HepG2 (cell line): ENCODE measurements around the gene PLS1. TPM values are rescaled to one million over a fixed set of nuclear protein-coding genes. Genes with fewer than 3 reads are reported as not detected.

Experiments
- EED ChIP-seq: sonication (generic); formaldehyde crosslinking; IDR thresholded peaks from 2 replicates; pipeline ENCODE4 v1.5.0; 2020; ENCODE audit warnings: mild to moderate bottlenecking, missing genetic modification reagents
- FOXP1 ChIP-seq, 2 experiments: fragments of 450-650 bp in 1 of 2; IDR thresholded peaks; 2 replicates each; pipeline ENCODE4 v1.6.1; 2017 to 2018; ENCODE audit warnings: antibody characterized with exemption in 1 of 2
- GATAD2A ChIP-seq: IDR thresholded peaks from 2 replicates; pipeline ENCODE4 v1.6.1; 2016
- MAFF ChIP-seq: IDR thresholded peaks from 2 replicates; pipeline ENCODE4 v1.6.1; 2011; ENCODE audit warnings: low read depth, low read length, improper control_type of control experiment
- MAFG ChIP-seq: sonication (generic); formaldehyde crosslinking; IDR thresholded peaks from 2 replicates; pipeline ENCODE4 v1.5.1; 2020; ENCODE audit warnings: mild to moderate bottlenecking, missing genetic modification reagents
- SIX4 ChIP-seq: sonication (generic); formaldehyde crosslinking; IDR thresholded peaks from 2 replicates; pipeline ENCODE4 v1.4.0; 2020; ENCODE audit warnings: missing genetic modification reagents
- SYNCRIP ChIP-seq: fragments of 200-400 bp; formaldehyde crosslinking; IDR thresholded peaks from 2 replicates; pipeline ENCODE4 v1.6.1; 2018; ENCODE audit warnings: mild to moderate bottlenecking, low read depth, low read length; ENCODE audit not compliant: insufficient read depth
- TCF7 ChIP-seq: sonication (generic); IDR thresholded peaks from 2 replicates; pipeline ENCODE4 v1.6.1; 2016; ENCODE audit warnings: antibody characterized with exemption, low read depth
- ZNF160 ChIP-seq: sonication (generic); formaldehyde crosslinking; IDR thresholded peaks from 2 replicates; pipeline ENCODE4 v1.8.0; 2022; ENCODE audit warnings: mild to moderate bottlenecking, inconsistent platforms, missing genetic modification reagents
- ZNF3 ChIP-seq: IDR thresholded peaks from 2 replicates; pipeline ENCODE4 v1.7.0; 2017; ENCODE audit warnings: inconsistent platforms
- ZNF333 ChIP-seq: sonication (generic); formaldehyde crosslinking; IDR thresholded peaks from 2 replicates; pipeline ENCODE4 v1.4.0; 2020; ENCODE audit warnings: mild to moderate bottlenecking, missing genetic modification reagents, borderline replicate concordance
- ZNF652 ChIP-seq: IDR thresholded peaks from 2 replicates; pipeline ENCODE4 v1.6.1; 2016; ENCODE audit warnings: low read depth, borderline replicate concordance
- ZNF670 ChIP-seq: sonication (generic); formaldehyde crosslinking; IDR thresholded peaks from 2 replicates; pipeline ENCODE4 v1.8.0; 2022; ENCODE audit warnings: mild to moderate bottlenecking, missing genetic modification reagents, borderline replicate concordance
- ZNF777 ChIP-seq: sonication (generic); formaldehyde crosslinking; IDR thresholded peaks from 2 replicates; pipeline ENCODE4 v1.4.0; 2020; ENCODE audit warnings: missing genetic modification reagents
- ZNF879 ChIP-seq: sonication (generic); formaldehyde crosslinking; IDR thresholded peaks from 2 replicates; pipeline ENCODE4 v1.8.1; 2023; ENCODE audit warnings: missing genetic modification reagents
- polyA plus RNA-seq, 8 experiments: library from polyadenylated mRNA; depleted of rRNA in 3 of 8; stranded (reverse) in 7 of 8; unstranded in 1 of 8; fragments of >200 nt; fragmentation: Illumina TruSeq in 4 of 8; extraction: Trizol in 4 of 8; gene quantifications; 2 replicates each; pipeline versions ENCODE4 v1.2.1 to v1.2.3, GENCODE V29; 2011 to 2016; ENCODE audit warnings: low read depth in 4 of 8, missing spikeins in 1 of 8, mixed read lengths in 1 of 8; ENCODE audit not compliant: insufficient read depth in 1 of 8
- total RNA-seq, 5 experiments: library from RNA; depleted of rRNA; stranded (reverse); fragments of >200 nt; fragmentation: Illumina TruSeq; extraction: Trizol; gene quantifications; 2 replicates each; pipeline ENCODE4 v1.2.3, GENCODE V29; 2016; ENCODE audit warnings: low read depth in 1 of 5
- TF ChIP-seq, protein P1 (sequence below): sonication (generic); formaldehyde crosslinking; IDR thresholded peaks from 2 replicates; pipeline ENCODE4; 2020; ENCODE audit warnings: missing genetic modification reagents, mild to moderate bottlenecking, borderline replicate concordance
- TF ChIP-seq, protein P2 (sequence below): sonication (generic); formaldehyde crosslinking; IDR thresholded peaks from one replicate; pipeline ENCODE4 v1.5.1; 2020; ENCODE audit warnings: mild to moderate bottlenecking, missing genetic modification reagents; ENCODE audit errors: not compliant biosample characterization
- TF ChIP-seq, protein P3 (sequence below): sonication (generic); formaldehyde crosslinking; IDR thresholded peaks from 2 replicates; pipeline ENCODE4 v1.8.0; 2022; ENCODE audit warnings: low read depth, missing genetic modification reagents

The PLS1 gene
- total and polyA plus RNA-seq, 2 of the 13 experiments (the other 11 are each of a cell fraction or from before 2014, with no cell fraction given), result 11.2 to 21.1 TPM

DNA sequence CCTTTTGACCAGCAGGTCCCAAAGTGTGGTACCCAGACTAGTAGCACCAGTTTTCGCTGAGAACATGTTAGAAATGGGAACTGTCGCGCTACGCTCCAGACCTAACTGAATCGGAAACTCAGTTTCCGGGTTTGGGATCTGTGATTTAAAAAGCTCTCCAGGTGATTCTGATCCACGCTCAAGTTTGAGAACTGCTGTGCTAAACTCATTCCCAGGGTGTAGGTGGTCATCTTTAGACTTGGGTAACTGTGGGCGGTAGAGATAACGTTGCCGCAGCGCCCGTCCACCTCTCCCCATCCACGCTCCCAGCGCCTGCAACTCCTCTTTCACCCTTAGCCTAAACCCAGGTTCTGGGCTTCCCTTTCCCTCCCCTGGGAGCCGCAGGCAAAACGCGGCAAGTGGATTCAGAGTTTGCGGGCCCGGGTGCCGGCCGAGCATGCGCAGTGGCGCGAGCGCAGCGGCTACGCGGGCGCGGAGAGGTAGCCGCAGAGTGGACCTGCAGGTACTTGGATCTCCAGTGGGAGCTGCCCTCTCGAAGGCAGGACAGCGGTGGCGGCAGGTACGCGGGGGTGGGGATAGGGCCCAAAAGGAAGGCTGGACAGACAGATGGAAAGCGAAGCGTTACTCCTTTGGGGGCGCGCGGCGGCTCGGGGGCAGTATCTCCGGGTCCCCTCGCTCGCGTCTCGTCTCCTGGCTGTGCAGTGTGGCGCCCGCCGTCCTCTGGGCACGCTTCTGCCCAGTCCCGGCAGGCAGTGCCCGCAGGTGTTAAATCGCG lies at the start of gene PLS1 (continued):
- TF ChIP-seq, protein P1, sequence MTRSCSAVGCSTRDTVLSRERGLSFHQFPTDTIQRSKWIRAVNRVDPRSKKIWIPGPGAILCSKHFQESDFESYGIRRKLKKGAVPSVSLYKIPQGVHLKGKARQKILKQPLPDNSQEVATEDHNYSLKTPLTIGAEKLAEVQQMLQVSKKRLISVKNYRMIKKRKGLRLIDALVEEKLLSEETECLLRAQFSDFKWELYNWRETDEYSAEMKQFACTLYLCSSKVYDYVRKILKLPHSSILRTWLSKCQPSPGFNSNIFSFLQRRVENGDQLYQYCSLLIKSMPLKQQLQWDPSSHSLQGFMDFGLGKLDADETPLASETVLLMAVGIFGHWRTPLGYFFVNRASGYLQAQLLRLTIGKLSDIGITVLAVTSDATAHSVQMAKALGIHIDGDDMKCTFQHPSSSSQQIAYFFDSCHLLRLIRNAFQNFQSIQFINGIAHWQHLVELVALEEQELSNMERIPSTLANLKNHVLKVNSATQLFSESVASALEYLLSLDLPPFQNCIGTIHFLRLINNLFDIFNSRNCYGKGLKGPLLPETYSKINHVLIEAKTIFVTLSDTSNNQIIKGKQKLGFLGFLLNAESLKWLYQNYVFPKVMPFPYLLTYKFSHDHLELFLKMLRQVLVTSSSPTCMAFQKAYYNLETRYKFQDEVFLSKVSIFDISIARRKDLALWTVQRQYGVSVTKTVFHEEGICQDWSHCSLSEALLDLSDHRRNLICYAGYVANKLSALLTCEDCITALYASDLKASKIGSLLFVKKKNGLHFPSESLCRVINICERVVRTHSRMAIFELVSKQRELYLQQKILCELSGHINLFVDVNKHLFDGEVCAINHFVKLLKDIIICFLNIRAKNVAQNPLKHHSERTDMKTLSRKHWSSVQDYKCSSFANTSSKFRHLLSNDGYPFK (CRISPR knock-in tag), result peak; percentile 88
- TF ChIP-seq MAFG (CRISPR knock-in tag) (no peak), ZNF3 (no peak), ZNF652 (CRISPR knock-in tag) (peak; percentile 19), ZNF777 (peak; percentile 73), ZNF333 (CRISPR knock-in tag) (peak; percentile 79; the same call in 1 of the 2 replicates), ZNF160 (CRISPR knock-in tag) (peak; percentile 74; the same call in 1 of the 2 replicates), MAFF (no peak), SYNCRIP (no peak), ZNF879 (CRISPR knock-in tag) (no peak), FOXP1 (IDR thresholded peaks at IDR 0.05) (no peak), FOXP1 (CRISPR knock-in tag; IDR thresholded peaks at IDR 0.05) (no peak), GATAD2A (CRISPR knock-in tag) (peak; percentile 83), ZNF670 (CRISPR knock-in tag) (0 out of 2 replicates have a peak, but pooled peaks have one; percentile 76), EED (CRISPR knock-in tag) (peak; percentile 86), TCF7 (no peak), SIX4 (CRISPR knock-in tag) (peak; percentile 47; the same call in 1 of the 2 replicates)
- TF ChIP-seq, protein P2, sequence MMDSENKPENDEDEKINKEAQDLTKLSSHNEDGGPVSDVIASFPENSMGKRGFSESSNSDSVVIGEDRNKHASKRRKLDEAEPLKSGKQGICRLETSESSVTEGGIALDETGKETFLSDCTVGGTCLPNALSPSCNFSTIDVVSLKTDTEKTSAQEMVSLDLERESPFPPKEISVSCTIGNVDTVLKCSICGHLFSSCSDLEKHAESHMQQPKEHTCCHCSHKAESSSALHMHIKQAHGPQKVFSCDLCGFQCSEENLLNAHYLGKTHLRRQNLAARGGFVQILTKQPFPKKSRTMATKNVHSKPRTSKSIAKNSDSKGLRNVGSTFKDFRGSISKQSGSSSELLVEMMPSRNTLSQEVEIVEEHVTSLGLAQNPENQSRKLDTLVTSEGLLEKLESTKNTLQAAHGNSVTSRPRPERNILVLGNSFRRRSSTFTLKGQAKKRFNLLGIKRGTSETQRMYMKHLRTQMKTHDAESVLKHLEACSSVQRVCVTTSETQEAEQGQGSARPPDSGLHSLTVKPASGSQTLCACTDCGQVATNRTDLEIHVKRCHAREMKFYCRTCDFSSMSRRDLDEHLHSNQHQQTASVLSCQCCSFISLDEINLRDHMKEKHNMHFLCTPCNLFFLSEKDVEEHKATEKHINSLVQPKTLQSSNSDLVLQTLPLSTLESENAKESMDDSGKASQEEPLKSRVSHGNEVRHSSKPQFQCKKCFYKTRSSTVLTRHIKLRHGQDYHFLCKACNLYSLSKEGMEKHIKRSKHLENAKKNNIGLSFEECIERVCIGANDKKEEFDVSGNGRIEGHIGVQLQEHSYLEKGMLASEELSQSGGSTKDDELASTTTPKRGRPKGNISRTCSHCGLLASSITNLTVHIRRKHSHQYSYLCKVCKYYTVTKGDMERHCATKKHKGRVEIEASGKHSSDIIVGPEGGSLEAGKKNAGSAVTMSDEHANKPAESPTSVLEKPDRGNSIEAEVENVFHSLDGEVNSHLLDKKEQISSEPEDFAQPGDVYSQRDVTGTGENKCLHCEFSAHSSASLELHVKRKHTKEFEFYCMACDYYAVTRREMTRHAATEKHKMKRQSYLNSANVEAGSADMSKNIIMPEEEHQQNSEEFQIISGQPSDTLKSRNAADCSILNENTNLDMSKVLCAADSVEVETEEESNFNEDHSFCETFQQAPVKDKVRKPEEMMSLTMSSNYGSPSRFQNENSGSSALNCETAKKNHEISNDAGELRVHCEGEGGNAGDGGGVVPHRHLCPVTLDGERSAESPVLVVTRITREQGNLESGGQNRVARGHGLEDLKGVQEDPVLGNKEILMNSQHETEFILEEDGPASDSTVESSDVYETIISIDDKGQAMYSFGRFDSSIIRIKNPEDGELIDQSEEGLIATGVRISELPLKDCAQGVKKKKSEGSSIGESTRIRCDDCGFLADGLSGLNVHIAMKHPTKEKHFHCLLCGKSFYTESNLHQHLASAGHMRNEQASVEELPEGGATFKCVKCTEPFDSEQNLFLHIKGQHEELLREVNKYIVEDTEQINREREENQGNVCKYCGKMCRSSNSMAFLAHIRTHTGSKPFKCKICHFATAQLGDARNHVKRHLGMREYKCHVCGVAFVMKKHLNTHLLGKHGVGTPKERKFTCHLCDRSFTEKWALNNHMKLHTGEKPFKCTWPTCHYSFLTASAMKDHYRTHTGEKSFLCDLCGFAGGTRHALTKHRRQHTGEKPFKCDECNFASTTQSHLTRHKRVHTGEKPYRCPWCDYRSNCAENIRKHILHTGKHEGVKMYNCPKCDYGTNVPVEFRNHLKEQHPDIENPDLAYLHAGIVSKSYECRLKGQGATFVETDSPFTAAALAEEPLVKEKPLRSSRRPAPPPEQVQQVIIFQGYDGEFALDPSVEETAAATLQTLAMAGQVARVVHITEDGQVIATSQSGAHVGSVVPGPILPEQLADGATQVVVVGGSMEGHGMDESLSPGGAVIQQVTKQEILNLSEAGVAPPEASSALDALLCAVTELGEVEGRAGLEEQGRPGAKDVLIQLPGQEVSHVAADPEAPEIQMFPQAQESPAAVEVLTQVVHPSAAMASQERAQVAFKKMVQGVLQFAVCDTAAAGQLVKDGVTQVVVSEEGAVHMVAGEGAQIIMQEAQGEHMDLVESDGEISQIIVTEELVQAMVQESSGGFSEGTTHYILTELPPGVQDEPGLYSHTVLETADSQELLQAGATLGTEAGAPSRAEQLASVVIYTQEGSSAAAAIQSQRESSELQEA (CRISPR knock-in tag), result no peak
- TF ChIP-seq, protein P3, sequence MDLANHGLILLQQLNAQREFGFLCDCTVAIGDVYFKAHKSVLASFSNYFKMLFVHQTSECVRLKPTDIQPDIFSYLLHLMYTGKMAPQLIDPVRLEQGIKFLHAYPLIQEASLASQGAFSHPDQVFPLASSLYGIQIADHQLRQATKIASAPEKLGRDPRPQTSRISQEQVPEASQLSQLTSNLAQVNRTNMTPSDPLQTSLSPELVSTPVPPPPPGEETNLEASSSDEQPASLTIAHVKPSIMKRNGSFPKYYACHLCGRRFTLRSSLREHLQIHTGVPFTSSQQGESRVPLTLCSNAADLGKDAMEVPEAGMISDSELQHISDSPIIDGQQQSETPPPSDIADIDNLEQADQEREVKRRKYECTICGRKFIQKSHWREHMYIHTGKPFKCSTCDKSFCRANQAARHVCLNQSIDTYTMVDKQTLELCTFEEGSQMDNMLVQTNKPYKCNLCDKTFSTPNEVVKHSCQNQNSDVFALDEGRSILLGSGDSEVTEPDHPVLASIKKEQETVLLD (CRISPR knock-in tag), result peak; percentile 60
